HG03039 (cell line): ENCODE results near the gene PLK1.
"Not testable (repeated sequence)": the region's sequence is repeated elsewhere in the genome, so short reads cannot be mapped to it uniquely, and the experiment has no call there.

Experiments
- ATAC-seq: cut with Tn5 transposase; IDR thresholded peaks from one replicate; pipeline ENCODE4 v1.9.1; 2021; ENCODE audit warnings: mild to moderate bottlenecking, moderate library complexity; ENCODE audit not compliant: unreplicated experiment

The PLK1 gene

DNA sequence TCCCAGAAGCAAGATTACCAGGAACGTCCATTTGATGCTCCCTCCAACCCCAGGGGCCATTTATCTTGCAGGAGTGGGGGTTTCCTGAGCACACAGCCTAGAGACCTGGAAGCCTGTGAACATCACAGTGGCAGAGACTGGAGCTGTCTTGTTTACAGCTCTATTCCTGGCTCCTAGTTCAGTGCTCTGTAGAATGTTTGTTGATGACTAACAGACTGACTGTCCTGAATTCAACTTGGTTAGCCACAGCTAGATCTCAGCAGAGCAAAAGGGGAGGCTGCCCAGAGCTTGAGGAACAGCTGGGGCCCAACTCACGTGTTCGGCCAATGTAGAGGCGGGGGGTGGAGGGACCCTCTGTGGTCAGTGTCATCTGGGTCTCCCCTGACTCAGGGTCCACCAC lies 27.8 kb downstream of the PLK1 start:
- no peak for ATAC-seq

DNA sequence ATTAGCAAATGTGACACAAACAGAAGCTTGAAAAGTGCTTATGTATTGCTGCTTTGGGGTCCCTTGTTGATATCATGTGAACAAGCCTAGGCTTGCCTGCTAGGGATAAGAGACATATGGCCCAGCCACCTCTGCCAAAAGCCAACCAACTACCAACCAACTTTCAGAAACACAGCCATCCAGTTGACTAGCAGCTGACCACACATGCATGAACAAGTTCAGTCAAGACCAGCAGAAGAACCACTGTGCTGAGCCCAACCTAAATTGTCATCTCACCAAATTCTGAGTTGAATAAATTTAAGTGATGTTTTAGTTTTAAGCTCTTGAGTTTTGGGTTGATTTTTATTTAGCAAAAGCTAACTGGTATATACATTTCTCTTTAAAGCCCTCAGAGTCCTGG lies 30.8 kb downstream of the PLK1 start:
- no peak for ATAC-seq

DNA sequence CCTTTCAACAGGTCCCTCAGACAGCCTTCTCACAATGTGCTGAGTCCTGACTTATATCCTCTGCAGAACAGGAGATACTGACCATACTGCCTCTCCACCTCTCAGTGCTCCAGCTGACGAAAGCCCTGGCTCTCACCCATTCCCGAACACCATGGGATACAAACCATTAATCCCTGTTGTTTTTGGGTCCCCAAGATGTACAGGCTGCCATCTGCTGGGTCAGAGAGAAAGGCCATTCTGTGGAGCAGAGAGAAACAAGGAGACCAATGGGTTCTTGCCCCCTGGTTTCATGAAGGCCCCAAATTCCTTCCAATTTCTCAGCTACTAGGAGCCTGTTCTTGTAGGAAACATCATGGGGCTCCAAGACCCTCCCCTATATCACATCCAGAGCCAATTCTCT lies 31.3 kb downstream of the PLK1 start:
- no peak for ATAC-seq

DNA sequence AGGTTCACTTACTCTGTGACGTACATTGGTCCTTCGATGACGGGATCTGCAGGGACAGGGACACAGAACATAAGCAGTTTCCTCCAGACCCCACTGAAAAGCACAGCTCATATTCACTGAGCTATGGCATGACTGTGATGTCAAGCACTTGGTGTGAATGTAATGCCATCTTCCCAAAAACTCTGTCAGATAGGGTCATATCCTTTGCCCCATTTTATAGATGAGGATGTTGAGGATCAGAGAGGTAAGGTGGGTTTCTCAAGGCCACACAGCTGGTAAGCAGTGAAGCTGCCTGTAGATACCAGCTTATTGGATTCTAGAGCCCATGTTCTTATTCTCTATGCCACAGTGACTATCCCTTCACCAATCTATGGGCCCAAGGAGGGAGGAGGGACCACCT lies 31.8 kb downstream of the PLK1 start:
- no peak for ATAC-seq

DNA sequence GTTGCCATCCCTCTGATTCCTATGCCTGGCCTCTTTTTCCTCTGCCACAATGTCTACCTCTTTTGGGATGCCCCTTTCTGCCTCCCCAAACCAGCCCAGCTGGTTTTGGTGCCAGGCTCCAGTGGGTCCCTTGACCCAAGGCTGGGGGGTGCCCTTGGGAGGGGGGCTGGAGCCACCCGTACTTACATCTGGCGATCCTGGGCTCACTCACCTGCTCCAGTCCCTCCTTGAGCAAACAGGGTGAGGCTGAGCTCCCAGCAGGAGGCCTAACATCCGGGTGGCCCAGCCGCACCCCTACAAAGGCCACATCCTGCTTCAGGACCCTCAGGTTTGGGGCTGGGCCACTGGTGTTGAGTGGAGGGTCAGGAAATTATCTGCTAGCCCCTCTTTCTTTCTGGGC lies 33.1 kb downstream of the PLK1 start:
- ATAC-seq = no peak

DNA sequence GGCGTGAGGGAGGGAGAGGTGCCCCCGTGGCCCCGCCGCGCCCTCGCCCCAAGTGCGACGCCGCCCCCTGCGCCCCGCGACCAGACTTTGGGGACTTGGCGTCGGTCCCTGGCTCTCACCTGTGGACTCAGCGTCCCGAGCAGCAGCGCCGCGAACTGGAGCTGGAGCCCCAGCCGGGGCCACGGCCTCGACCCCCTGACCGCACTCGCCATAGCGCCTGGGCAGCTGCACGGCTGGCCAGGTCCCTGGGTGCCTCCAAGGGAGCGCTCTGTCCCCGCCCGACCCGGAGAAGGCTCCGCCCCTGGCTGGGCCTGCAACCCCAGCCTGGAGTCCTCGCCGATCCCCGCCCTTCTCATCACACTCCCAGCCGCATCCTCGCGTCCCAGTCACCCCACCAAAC lies 34.3 kb downstream of the PLK1 start, which contains the start of gene ERN2:
TSS of gene ERN2 (minus strand) at position 247 of the 400 bp plus-strand sequence. CDS start at position 212, 35 bp downstream.
- ATAC-seq = no peak

DNA sequence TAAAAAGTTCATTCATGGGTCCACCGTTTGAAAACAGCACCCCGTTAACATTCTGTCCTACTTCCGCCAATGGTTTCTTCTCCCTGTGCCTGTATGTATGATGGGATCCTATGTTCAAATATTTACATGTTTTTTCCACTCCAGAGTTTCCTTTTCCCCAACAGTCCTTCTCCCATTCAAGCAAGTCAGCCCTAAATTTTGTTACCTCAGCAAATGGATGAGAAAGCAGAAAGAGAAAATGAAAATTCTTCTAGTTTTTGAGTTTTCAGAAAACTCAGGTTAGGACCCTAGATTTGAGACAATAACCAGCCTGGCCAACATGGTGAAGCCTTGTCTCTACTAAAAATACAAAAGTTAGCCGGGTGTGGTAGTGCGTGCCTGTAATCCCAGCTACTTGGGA lies 37.8 kb downstream of the PLK1 start:
- ATAC-seq = no peak

DNA sequence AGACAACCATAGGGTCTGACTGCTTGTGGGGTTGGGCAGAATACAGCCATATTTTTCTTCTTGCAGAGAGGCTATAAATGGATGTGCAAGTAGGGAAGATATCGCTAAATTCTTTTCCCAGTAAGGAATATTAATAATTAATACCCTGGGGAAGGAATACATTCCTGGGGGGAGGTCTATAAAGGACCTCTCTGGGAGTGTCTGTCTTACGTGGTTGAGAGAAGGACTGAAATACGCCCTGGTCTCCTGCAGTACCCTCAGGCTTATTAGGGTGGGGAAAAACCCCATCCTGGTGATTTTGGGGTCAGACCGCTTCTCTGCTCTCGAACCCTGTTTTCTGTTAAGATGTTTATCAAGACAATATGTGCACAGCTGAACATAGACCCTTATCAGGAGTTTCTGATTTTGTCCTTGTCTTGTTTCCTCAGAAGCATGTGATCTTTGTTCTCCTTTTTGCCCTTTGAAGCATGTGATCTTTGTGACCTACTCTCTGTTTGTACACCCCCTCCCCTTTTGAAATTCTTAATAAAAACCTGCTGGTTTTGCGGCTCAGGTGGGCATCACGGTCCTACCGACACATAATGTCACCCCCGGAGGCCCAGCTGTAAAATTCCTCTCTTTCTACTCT lies 44.0 kb downstream of the PLK1 start:
- not testable (repeated sequence) for ATAC-seq

DNA sequence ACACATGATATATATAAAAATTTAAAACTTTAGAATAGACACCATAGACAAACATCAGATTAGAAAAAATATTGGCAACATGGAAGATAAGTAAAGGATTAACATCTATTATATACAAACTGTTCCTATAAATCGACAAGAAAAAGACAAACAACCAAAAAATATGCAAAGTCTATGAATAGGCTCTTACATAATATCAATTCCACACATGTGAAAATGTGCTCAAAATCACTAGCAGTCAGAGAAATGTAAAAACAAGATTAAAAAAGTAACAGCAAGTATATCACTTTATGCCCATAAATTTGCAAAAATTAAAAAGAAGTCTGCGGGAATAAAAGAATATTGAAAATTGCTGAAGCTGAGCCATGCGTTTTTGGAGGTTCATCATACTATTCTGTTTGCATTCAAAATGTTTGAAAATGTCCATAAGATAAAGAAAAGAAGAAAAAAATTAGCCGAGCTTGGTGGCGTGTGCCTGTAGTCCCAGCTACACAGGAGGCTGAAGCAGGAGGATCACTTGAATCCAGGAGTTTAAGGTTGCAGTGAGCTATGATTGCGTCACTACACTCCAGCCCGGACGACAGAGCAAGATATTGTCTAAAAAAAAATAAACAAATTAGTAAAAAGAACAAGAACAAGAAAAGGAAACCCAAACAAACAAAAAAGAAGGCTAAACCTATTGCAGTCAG lies 45.6 kb downstream of the PLK1 start:
- ATAC-seq = no peak

DNA sequence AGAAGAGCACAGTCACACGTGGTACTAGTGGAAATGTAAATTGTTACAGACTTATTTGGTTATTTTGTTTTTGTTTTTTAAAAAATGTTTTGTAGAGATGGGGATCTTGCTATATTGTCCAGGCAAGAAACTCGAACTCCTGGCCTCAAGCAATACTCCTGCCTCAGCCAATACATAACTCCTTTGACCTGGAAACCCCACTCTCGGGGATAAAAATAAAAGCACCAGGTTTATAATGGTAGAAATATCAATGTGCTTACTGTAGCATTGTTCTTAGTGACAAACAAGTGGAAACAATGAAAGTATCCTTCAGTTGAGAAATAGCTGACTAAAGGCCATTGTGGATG lies 46.1 kb downstream of the PLK1 start:
- ATAC-seq = no peak

DNA sequence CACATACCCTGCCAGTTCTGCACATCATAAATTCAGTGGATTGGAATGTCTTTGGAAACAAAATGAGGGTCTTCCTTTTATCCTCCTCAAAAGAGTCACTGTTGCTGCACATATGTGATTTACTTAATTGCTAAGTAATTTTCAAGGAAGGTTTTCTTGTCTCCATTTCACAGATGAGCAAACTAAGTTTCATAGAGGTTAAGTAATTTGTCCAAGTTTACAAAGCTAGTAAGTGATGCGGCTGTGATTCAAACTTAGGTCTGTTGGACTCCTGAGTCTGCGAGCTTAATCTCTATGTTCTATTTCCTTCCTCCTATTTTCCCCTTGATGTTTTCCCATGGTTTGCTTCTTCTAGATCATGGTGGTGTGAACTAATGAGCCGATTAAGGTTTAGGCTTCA lies 48.0 kb downstream of the PLK1 start:
- ATAC-seq = no peak

DNA sequence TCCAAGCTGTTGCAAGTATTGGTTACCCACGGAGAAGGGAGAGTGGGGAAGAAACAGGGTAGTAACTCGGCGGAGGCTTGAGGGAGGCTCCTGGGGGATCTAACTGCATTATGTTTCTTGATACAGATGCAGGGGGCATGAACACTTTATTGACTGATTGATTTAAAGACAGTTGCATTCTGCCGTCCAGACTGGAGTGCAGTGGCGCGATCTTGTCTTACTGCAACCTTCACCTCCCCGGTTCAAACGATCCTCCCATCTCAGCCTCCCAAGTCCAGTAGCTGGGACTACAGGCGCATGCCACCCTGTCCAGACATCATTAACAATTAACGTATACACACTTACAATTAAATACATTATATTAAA lies 49.4 kb downstream of the PLK1 start:
- no peak for ATAC-seq

DNA sequence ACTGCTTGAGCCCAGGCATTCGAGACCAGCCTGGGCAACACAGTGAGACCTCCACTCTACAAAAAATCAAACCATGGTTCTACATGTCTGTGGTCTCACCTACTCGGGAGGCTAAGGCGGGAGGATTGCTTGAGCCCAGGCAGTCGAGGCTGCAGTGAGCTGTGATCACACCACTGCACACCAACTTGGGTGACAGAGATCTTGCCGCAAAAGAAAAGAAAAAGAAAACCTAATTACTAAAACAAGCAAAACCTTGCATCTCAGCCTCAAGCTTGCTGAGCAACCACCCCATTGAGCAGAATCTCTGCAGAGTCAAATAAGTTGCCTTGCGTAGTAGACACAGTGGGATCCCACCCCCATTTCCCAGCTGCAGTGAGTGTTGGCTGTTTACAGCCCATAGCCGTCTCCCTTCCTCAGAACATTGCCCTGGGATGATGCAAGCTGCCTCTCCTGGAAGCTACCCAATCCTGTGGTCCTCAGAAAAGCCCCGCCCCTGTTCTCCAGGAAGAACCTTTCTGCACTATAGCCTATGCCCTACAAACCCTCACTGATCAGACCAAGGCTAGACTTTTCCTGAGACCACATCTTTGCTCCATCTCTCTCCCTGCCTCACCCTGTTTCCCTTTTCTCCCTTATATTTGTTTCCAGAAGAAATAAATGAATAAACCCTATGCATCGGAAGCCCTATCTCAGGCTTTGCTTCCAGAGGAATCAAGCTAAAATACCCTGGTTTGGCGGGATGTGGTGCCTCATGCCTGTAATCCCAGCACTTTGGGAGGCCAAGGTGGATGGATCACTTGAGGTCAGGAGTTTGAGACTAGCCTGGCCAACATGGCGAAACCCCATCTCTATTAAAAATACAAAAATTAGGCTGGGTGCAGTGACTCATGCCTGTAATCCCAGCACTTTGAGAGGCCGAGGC lies 51.1 kb downstream of the PLK1 start:
- ATAC-seq = no peak

DNA sequence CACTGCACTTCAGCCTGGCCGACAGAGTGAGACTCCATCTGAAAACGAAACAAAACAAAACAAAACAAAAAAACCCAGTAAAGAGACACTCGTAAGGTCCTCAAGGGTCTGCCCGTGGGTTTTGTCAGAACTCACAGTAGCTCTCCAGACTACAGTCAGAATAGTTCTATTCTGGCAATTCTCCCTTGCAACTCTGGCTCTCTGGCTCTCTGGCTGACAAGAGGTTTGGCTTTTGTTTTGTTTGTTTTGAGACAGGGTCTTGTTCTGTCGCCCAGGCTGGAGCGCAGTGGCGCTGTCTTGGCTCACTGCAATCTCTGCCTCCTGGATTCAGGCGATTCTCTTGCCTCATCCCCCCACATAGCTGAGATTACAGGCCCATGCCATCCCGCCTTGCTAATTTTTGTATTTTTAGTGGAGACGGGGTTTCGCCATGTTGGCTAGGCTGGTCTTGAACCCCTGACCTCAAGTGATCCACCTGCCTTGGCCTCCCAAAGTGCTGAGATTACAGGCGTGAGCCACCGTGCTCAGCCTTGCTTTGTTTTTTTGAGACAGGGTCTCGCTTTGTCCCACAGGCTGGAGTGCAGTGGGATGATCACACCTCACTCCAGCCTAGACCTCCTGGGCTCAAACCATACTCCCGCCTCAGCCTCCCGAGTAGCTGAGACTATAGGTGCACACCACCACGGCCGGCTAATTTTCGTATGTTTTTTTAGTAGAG lies 55.6 kb downstream of the PLK1 start:
- no peak for ATAC-seq

DNA sequence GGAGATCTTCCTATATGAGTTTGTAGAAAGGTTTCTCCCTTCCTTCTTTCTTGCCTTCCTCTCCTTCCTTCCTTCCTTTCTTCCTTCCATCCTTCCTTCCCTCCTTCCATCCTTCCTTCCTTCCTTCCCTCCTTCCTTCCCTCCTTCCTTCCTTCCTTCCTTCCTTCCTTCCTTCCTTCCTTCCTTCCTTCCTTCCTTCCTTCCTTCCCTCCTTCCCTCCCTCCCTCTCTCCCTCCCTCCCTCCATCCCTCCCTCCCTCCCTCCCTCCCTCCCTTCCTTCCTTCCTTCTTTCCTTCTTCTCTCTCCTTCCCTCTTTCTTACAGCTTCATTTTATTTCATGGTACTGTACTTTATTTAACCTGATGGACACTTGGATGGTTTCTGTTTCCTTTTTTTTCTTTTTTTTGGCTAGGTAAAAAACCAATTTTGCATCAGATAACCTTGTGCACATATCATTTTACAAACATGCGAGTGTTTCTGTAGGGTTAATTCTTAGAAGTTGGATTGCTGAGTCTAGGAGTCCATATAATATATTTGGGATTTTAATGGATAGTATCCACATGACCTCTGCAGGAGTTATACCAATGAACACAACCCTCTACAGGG lies 58.8 kb downstream of the PLK1 start:
- not testable (repeated sequence) for ATAC-seq

DNA sequence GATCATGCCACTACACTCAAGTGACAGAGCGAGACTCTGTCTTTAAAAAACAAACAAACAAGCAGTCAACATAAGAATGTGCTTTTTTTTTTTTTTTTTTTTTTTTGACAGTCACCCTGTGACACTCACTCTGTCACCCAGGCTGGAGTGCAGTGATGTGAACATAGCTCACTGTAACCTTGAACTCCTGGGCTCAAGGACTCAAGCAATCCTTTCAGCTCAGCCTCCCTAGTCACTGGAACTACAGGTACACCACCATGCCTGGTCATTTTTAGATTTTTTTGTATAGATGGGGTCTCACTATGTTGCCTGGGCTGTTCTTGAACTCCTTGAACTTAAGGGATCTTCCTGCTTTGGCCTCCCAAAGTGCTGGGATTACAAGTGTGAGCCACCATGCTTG lies 60.8 kb downstream of the PLK1 start:
- no peak for ATAC-seq
